ENCODE results near the gene SLC25A53. TPM values are rescaled to one million over a fixed set of nuclear protein-coding genes. Genes with fewer than 3 reads are reported as not detected.

The SLC25A53 gene
- total RNA-seq, 1 experiment from 2014 or later, result 6.6 TPM

GRCh38 chrX:104141087-104141760 is 15.6 kb downstream of the SLC25A53 start:
- Histone ChIP-seq H3K79me2 (ENCODE audit: low read length) (no peaks in the 10 kb centered on the region), H2AFZ (ENCODE audit: low read length) (no peak overlapping the region), H3K4me2 (ENCODE audit: low read length) (no peak overlapping the region), H3K9me2 (replicated peaks; ENCODE audit: low read length) (no peaks in the 10 kb centered on the region), H3K27me3 (ENCODE audit: low read length) (no peaks in the 10 kb centered on the region), H3K36me3 (ENCODE audit: low read depth, low read length) (no peaks in the 10 kb centered on the region), H3F3A (ENCODE audit: low read length, unreplicated experiment) (no peaks in the 10 kb centered on the region), H3K9ac (ENCODE audit: low read length) (no peak overlapping the region), H3K4me3 (ENCODE audit: low read length) (no peak overlapping the region), H3K27ac (ENCODE audit: low read length) (no peak overlapping the region), H3K9me3 (ENCODE audit: low read length) (no peaks in the 10 kb centered on the region), H3K4me1 (ENCODE audit: insufficient read depth, low read length) (no peaks in the 10 kb centered on the region), H4K20me1 (ENCODE audit: low read length) (no peaks in the 10 kb centered on the region)
- DNase-seq, result peak; percentile 2
- intact Hi-C loops (cut with micrococcal nuclease), result no loop called here
- 0 out of 2 replicates have a peak, but pooled peaks have one; percentile 20 for ATAC-seq
- no TSS peak for BruUV-seq (replicated peaks)
- TF ChIP-seq EZH2 (IDR thresholded peaks at IDR 0.05; ENCODE audit: low read length, unreplicated experiment), result no peak
- TF ChIP-seq CTCF (conservative IDR thresholded peaks at IDR 0.05; ENCODE audit: low read depth, low read length), result no peak
- TF ChIP-seq EZH2phosphoT487 (IDR thresholded peaks at IDR 0.05; ENCODE audit: borderline replicate concordance, low read length), result no peak
- CTCF ChIA-PET, result no interaction called here
- POLR2A ChIA-PET (ENCODE audit: unreplicated experiment), result no interaction called here

DNA sequence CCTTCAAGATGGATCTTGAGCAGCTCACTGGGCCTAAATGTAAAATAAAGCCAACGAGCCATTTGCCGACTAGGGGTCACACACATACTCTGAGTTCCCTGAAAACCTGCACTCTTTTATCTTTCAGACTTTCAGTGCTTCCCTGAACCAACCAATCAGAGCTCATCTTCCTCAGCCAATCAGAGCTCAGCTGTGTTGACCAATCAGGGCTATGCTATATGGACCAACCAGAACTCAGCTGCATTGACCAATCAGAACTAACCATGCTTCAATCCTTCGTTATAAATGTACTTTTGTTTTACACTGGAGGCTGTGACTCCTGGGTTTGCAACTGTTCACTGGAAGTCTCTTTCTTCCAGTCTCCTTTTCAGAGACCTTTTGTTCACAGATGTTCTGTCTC is 19.3 kb downstream of the SLC25A53 start:
- Histone ChIP-seq H3F3A (ENCODE audit: low read length, unreplicated experiment) (no peaks in the 10 kb centered on the region), H3K4me2 (ENCODE audit: low read length) (no peak overlapping the region), H3K4me1 (ENCODE audit: insufficient read depth, low read length) (no peaks in the 10 kb centered on the region), H3K36me3 (ENCODE audit: low read depth, low read length) (no peaks in the 10 kb centered on the region), H3K79me2 (ENCODE audit: low read length) (no peaks in the 10 kb centered on the region), H3K4me3 (ENCODE audit: low read length) (no peak overlapping the region), H3K9me3 (ENCODE audit: low read length) (no peaks in the 10 kb centered on the region), H2AFZ (ENCODE audit: low read length) (no peak overlapping the region), H3K9ac (ENCODE audit: low read length) (no peak overlapping the region), H3K9me2 (replicated peaks; ENCODE audit: low read length) (no peaks in the 10 kb centered on the region), H4K20me1 (ENCODE audit: low read length) (no peaks in the 10 kb centered on the region), H3K27ac (ENCODE audit: low read length) (no peak overlapping the region), H3K27me3 (ENCODE audit: low read length) (no peaks in the 10 kb centered on the region)
- ATAC-seq (no peak; the same call in 1 of the 2 replicates), DNase-seq (peak; percentile 42)
- intact Hi-C loops (cut with micrococcal nuclease), result no loop called here
- ChIA-PET CTCF (no interaction called here), POLR2A (ENCODE audit: unreplicated experiment) (interaction anchor here (0.6 kb wide), 1 partner anchor 20 kb away, joined by 3 read pairs; the partner anchor contains the start of gene SLC25A53)
- no peak for TF ChIP-seq EZH2 (IDR thresholded peaks at IDR 0.05; ENCODE audit: low read length, unreplicated experiment)
- TF ChIP-seq EZH2phosphoT487 (IDR thresholded peaks at IDR 0.05; ENCODE audit: borderline replicate concordance, low read length), result no peak
- no peak for TF ChIP-seq CTCF (conservative IDR thresholded peaks at IDR 0.05; ENCODE audit: low read depth, low read length)
- no TSS peak for BruUV-seq (replicated peaks)
